GM21786 (cell line): Measurements from ENCODE around the gene FMNL2.
"Not testable (repeated sequence)": the region's sequence is repeated elsewhere in the genome, so short reads cannot be mapped to it uniquely, and the experiment has no call there.

Experiments used
- ATAC-seq: cut with Tn5 transposase; IDR thresholded peaks from one replicate; pipeline ENCODE4 v1.9.1; 2021; ENCODE audit not compliant: unreplicated experiment

FMNL2 gene

GRCh38 chr2:152513681-152514080 is 178.7 kb downstream of the FMNL2 start:
- ATAC-seq = no peak

GRCh38 chr2:152518034-152518433 is 183.1 kb downstream of the FMNL2 start:
- ATAC-seq = no peak

DNA sequence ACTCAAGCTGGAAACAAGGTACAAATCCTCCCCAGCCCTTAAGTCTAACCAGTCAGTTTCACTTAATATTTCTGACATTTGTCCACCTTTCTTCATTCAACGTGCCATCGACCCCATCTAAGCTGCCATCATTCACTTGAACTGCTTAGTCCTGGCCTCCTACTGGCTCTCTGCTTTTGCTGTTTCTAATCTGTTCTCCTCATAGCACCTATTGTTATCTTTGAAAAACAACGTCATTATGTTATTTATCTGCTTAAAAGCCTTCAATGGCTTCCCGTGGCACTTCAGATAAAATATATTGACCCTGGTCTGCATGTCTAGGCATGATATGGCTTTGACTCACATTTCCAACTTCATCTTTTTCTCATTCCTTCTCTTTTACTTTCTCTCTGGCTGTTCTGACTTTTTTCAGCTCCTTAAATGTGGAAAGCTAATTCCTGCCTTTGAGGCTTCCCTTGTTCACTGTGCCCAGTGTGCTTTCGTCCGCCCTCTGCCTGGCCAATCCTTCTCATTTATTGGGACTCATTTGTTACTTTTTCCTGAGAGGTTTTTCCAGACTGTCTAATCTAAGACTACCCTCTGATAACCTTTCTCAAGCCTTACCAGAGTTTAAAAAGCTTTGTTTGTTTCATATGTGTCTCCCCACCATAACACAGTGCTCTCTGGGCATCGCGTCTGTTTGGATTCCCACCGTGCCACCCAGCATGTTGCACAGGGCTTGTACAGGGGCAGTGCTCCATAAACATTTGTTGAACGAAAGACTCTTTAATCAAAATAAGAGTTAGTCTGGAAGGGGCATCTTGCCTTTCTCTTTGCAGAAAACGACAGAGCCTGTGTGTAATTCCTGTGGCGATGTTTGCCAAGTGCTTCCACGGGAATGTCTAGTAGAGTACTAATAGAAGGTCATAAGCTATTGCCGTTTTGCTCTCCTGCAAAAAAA is 183.9 kb downstream of the FMNL2 start:
- no peak for ATAC-seq

- no peak for ATAC-seq
Measured at GRCh38 chr2:152519581-152519952, 184.6 kb downstream of the FMNL2 start.

DNA sequence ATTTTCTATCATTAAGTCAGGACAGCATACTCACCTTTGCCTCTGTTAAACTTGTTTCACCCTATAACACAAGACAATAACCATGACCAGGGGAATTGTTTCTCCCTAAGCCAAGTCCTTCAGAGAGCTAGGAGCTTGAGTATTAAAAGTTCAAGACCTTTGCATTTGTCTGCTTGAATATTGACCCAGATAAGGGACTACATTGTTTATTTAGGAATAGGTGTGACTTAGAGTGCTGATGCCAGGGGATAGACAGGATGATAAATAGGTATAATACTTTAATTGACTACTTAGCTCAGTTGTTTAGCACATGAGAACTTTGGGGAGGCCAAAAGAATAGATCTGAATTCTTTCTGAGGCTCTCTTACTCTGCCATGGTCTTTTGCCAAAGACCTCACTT is 185.8 kb downstream of the FMNL2 start:
- ATAC-seq = no peak

- ATAC-seq = not testable (repeated sequence)
Measured at GRCh38 chr2:152522446-152522845, 187.5 kb downstream of the FMNL2 start.

GRCh38 chr2:152523091-152523490 is 188.1 kb downstream of the FMNL2 start:
- no peak for ATAC-seq

- no peak for ATAC-seq
Measured at GRCh38 chr2:152525277-152525838, 190.4 kb downstream of the FMNL2 start.

- ATAC-seq = no peak
Measured at GRCh38 chr2:152529420-152530115, 194.6 kb downstream of the FMNL2 start.

- ATAC-seq = no peak
Measured at GRCh38 chr2:152532241-152532640, 197.3 kb downstream of the FMNL2 start.

- ATAC-seq = no peak
Measured at GRCh38 chr2:152534460-152535135, 199.6 kb downstream of the FMNL2 start.

DNA sequence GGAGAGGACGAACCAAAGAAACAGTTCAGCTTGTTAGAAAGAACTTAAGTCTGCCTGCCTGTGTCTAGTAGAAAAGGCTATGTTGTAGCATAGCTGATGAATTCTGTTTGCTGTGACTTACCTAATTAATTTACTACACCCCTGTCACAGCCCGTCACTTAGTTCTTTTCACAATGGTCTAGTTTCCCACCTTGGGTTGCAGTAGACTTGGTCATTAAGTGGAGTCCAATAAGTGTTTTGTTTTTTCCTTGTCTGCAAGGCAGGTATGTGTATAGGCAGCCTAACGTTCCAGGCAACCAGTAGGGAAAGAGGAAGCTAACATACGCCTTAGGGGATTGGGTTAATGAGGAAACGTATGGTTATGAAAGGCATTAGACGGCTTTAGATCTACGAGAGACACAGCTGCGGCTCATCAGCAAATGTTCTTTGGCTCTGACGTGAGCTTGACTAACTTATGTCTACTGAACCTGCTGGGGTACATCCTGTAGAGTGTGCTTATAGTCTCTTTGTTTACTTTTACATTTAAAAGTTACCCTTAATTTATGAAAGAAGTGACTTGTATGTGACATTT is 202.2 kb downstream of the FMNL2 start:
- no peak for ATAC-seq

- no peak for ATAC-seq
Measured at GRCh38 chr2:152539424-152539823, 204.4 kb downstream of the FMNL2 start.

DNA sequence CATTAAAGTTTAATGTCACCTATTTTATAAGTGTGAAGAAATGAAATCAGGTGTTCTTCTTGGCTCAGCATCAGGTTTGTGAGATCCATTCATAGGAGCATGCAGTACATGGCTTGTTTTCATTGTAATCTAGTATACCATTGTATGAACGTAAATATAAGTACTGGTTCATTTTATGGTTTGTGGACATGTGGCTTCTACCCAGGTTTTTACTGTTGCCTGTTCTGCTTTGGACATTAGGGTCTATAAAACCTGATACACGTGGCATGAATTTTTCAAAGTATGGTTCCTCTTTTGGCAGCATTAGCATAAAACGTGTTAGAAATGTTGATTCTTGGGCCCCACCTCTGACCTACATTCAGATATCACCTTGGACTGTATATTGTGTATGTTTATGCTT is 206.7 kb downstream of the FMNL2 start:
- no peak for ATAC-seq

- no peak for ATAC-seq
Measured at GRCh38 chr2:152542337-152542994, 207.5 kb downstream of the FMNL2 start.

- ATAC-seq = no peak
Measured at GRCh38 chr2:152542995-152543481, 208.1 kb downstream of the FMNL2 start.

GRCh38 chr2:152543717-152544116 is 208.7 kb downstream of the FMNL2 start:
- no peak for ATAC-seq

DNA sequence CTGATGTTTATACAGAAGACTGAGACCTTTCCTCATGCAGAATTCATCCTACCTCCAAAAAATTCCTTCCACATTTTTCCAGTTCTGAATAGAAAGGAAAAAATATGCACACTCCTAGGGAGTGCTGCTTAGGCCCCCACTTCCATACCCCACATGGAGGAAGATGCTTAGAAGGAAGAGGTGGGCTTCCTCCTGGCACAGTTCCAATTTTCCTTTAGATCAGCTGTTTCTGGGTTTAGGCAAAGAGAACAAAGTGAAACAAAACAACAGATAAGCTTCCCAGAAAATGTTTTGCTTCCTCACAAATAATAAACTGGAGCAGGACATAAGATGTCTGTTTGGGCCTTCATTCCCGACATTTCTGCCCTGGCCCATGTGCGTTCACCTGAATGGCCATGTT is 209.7 kb downstream of the FMNL2 start:
- ATAC-seq = no peak

GRCh38 chr2:152546230-152546837 is 211.4 kb downstream of the FMNL2 start:
- no peak for ATAC-seq
